ENCODE results near the gene AADACL4. TPM values are rescaled to one million over a fixed set of nuclear protein-coding genes. Genes with fewer than 3 reads are reported as not detected.

The AADACL4 gene
- total and polyA plus RNA-seq, 9 of the 15 experiments (the other 6 are each of a cell fraction or from before 2014, with no cell fraction given), result not detected

DNA sequence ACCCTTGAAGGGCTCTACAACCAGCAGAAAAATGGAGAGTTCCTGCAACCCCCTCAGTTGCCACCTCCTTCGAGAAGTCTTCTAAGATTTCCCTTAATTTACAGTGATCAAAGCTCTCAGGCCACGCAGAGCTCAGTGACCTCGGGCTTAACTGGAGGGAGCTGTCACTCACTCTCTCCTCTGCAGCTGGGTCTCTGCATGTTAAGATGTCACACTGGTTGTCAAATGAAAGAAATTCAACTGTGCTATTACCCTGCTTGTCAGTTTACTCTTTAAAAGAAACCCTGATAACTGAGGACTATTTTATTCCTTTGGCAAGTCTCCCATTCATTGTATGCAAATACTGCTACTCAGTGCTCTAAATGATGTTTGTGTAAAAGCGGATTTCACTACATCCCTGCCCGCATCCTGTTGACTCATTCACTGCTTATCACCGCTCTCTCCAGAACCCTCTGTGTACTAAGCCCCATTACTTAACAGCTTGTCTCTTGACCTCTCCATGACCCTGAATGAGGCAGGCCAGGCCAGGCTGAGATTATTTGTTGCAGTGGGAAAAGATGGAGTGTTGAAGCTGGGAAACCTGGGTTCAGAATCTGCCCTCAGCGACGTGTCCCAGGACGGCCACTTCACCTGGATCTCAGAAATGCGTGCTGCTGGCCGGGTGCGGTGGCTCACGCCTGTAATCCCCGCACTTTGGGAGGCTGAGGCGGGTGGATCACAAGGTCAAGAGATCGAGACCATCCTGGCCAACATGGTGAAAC lies 39.6 kb upstream of the AADACL4 start (continued):
- TF ChIP-seq, protein P1, sequence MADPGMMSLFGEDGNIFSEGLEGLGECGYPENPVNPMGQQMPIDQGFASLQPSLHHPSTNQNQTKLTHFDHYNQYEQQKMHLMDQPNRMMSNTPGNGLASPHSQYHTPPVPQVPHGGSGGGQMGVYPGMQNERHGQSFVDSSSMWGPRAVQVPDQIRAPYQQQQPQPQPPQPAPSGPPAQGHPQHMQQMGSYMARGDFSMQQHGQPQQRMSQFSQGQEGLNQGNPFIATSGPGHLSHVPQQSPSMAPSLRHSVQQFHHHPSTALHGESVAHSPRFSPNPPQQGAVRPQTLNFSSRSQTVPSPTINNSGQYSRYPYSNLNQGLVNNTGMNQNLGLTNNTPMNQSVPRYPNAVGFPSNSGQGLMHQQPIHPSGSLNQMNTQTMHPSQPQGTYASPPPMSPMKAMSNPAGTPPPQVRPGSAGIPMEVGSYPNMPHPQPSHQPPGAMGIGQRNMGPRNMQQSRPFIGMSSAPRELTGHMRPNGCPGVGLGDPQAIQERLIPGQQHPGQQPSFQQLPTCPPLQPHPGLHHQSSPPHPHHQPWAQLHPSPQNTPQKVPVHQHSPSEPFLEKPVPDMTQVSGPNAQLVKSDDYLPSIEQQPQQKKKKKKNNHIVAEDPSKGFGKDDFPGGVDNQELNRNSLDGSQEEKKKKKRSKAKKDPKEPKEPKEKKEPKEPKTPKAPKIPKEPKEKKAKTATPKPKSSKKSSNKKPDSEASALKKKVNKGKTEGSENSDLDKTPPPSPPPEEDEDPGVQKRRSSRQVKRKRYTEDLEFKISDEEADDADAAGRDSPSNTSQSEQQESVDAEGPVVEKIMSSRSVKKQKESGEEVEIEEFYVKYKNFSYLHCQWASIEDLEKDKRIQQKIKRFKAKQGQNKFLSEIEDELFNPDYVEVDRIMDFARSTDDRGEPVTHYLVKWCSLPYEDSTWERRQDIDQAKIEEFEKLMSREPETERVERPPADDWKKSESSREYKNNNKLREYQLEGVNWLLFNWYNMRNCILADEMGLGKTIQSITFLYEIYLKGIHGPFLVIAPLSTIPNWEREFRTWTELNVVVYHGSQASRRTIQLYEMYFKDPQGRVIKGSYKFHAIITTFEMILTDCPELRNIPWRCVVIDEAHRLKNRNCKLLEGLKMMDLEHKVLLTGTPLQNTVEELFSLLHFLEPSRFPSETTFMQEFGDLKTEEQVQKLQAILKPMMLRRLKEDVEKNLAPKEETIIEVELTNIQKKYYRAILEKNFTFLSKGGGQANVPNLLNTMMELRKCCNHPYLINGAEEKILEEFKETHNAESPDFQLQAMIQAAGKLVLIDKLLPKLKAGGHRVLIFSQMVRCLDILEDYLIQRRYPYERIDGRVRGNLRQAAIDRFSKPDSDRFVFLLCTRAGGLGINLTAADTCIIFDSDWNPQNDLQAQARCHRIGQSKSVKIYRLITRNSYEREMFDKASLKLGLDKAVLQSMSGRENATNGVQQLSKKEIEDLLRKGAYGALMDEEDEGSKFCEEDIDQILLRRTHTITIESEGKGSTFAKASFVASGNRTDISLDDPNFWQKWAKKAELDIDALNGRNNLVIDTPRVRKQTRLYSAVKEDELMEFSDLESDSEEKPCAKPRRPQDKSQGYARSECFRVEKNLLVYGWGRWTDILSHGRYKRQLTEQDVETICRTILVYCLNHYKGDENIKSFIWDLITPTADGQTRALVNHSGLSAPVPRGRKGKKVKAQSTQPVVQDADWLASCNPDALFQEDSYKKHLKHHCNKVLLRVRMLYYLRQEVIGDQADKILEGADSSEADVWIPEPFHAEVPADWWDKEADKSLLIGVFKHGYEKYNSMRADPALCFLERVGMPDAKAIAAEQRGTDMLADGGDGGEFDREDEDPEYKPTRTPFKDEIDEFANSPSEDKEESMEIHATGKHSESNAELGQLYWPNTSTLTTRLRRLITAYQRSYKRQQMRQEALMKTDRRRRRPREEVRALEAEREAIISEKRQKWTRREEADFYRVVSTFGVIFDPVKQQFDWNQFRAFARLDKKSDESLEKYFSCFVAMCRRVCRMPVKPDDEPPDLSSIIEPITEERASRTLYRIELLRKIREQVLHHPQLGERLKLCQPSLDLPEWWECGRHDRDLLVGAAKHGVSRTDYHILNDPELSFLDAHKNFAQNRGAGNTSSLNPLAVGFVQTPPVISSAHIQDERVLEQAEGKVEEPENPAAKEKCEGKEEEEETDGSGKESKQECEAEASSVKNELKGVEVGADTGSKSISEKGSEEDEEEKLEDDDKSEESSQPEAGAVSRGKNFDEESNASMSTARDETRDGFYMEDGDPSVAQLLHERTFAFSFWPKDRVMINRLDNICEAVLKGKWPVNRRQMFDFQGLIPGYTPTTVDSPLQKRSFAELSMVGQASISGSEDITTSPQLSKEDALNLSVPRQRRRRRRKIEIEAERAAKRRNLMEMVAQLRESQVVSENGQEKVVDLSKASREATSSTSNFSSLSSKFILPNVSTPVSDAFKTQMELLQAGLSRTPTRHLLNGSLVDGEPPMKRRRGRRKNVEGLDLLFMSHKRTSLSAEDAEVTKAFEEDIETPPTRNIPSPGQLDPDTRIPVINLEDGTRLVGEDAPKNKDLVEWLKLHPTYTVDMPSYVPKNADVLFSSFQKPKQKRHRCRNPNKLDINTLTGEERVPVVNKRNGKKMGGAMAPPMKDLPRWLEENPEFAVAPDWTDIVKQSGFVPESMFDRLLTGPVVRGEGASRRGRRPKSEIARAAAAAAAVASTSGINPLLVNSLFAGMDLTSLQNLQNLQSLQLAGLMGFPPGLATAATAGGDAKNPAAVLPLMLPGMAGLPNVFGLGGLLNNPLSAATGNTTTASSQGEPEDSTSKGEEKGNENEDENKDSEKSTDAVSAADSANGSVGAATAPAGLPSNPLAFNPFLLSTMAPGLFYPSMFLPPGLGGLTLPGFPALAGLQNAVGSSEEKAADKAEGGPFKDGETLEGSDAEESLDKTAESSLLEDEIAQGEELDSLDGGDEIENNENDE (IDR thresholded peaks at IDR 0.05; ENCODE audit: low read depth, low read length), result no peak
- TF ChIP-seq ZBED1 (IDR thresholded peaks at IDR 0.05) (0 out of 2 replicates have a peak, but pooled peaks have one; percentile 78), SP2 (IDR thresholded peaks at IDR 0.05; ENCODE audit: extremely low read depth, low read depth, low read length, poor library complexity, severe bottlenecking) (no peak), KLF16 (IDR thresholded peaks at IDR 0.05) (peak; percentile 86), ZFX (CRISPR knock-in tag; IDR thresholded peaks at IDR 0.05) (peak; percentile 76), ETV5 (CRISPR knock-in tag; IDR thresholded peaks at IDR 0.05; ENCODE audit: low read depth) (peak; percentile 100), MYC (IDR thresholded peaks at IDR 0.05; ENCODE audit: low read depth, low read length) (peak; percentile 65), MYC (CRISPR knock-in tag; IDR thresholded peaks at IDR 0.05; ENCODE audit: borderline replicate concordance, low read depth) (no peak), HOXB6 (CRISPR knock-in tag; IDR thresholded peaks at IDR 0.05; ENCODE audit: borderline replicate concordance) (no peak), ZNF79 (CRISPR knock-in tag; IDR thresholded peaks at IDR 0.05; ENCODE audit: low read depth) (no peak)
- TF ChIP-seq, protein P2, sequence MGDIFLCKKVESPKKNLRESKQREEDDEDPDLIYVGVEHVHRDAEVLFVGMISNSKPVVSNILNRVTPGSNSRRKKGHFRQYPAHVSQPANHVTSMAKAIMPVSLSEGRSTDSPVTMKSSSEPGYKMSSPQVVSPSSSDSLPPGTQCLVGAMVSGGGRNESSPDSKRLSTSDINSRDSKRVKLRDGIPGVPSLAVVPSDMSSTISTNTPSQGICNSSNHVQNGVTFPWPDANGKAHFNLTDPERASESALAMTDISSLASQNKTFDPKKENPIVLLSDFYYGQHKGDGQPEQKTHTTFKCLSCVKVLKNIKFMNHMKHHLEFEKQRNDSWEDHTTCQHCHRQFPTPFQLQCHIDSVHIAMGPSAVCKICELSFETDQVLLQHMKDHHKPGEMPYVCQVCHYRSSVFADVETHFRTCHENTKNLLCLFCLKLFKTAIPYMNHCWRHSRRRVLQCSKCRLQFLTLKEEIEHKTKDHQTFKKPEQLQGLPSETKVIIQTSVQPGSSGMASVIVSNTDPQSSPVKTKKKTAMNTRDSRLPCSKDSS (IDR thresholded peaks at IDR 0.05; ENCODE audit: low read depth, partially characterized antibody), result no peak
- TF ChIP-seq, protein P3, sequence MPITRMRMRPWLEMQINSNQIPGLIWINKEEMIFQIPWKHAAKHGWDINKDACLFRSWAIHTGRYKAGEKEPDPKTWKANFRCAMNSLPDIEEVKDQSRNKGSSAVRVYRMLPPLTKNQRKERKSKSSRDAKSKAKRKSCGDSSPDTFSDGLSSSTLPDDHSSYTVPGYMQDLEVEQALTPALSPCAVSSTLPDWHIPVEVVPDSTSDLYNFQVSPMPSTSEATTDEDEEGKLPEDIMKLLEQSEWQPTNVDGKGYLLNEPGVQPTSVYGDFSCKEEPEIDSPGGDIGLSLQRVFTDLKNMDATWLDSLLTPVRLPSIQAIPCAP (CRISPR knock-in tag; IDR thresholded peaks at IDR 0.05; ENCODE audit: borderline replicate concordance), result no peak
- TF ChIP-seq, protein P4, sequence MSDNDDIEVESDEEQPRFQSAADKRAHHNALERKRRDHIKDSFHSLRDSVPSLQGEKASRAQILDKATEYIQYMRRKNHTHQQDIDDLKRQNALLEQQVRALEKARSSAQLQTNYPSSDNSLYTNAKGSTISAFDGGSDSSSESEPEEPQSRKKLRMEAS (CRISPR knock-in tag; IDR thresholded peaks at IDR 0.05), result peak; percentile 51

Data from K562 (cell line).